GM12878 (cell line): ENCODE measurements around the gene BFSP2. TPM values are rescaled to one million over a fixed set of nuclear protein-coding genes. Genes with fewer than 3 reads are reported as not detected.

Source experiments
- ATAC-seq: fragments of 200-7000 bp; cut with Tn5 transposase; 3 replicates; pipeline ENCODE4 v1.9.1; 2020; ENCODE audit warnings: mild to moderate bottlenecking, moderate library complexity
- BruUV-seq: library from RNA; stranded (reverse); fragments of 400-500 nt; replicated peaks from 2 replicates; lab custom pipeline; 2021; lab: Mats Ljungman, UMichigan
- CTCF ChIA-PET: fragments of 300-600 bp; sonication (Branson Sonifier 250); formaldehyde crosslinking; extraction: SDS; loops from one replicate; lab custom pipeline; 2021; ENCODE audit warnings: inconsistent platforms; lab: Yijun Ruan, JAX
- POLR2A ChIA-PET: fragments of 350-600 bp; formaldehyde crosslinking; extraction: SDS; loops from one replicate; lab custom pipeline; 2021; ENCODE audit warnings: inconsistent platforms; lab: Charles Lee
- RAD21 ChIA-PET: fragments of 300-600 bp; sonication (Branson Sonifier 250); formaldehyde crosslinking; loops from one replicate; lab custom pipeline; 2023; ENCODE audit warnings: antibody characterized with exemption; ENCODE audit not compliant: unreplicated experiment; lab: Charles Lee
- SMC1A ChIA-PET: fragments of 300-600 bp; sonication (Branson Sonifier 250); formaldehyde crosslinking; loops from one replicate; lab custom pipeline; 2023; ENCODE audit not compliant: unreplicated experiment, uncharacterized antibody; lab: Charles Lee
- DNase-seq: peaks from one replicate; pipeline ENCODE4 v3.0.0-alpha.2; 2011; ENCODE audit warnings: low read depth, low spot score
- FAIRE-seq: peaks from 3 replicates; lab custom pipeline; 2011; peaks lifted over from hg19 to GRCh38; lab: Jason Lieb, UNC
- H2AFZ ChIP-seq: 2 replicates; pipeline ENCODE4 v1.6.0; 2011; ENCODE audit warnings: low read depth, low read length, control low read depth; ENCODE audit not compliant: control insufficient read depth
- H3K27ac ChIP-seq: 2 replicates; pipeline ENCODE4 v1.5.1; 2011; ENCODE audit warnings: control low read depth; ENCODE audit not compliant: control insufficient read depth, insufficient read depth
- H3K27me3 ChIP-seq, 2 experiments: replicated peaks in 1 of 2; 2 replicates each; pipeline versions ENCODE4 v1.6.0 to v1.6.1; 2011; ENCODE audit warnings: low read length in 1 of 2; ENCODE audit not compliant: control insufficient read depth in 2 of 2, insufficient read depth in 2 of 2
- H3K36me3 ChIP-seq, 2 experiments: 2 replicates each; pipeline ENCODE4 v1.5.1; 2011; ENCODE audit warnings: low read length in 1 of 2; ENCODE audit not compliant: control insufficient read depth in 2 of 2, insufficient read depth in 2 of 2
- H3K4me1 ChIP-seq: 2 replicates; pipeline ENCODE4 v1.6.1; 2011; ENCODE audit warnings: mild to moderate bottlenecking, low read length, moderate library complexity, mixed read lengths; ENCODE audit not compliant: control insufficient read depth, insufficient read depth
- H3K4me2 ChIP-seq: 2 replicates; pipeline ENCODE4 v1.6.0; 2011; ENCODE audit warnings: control low read depth; ENCODE audit not compliant: control insufficient read depth, insufficient read depth
- H3K4me3 ChIP-seq: fragments of 200-600 bp; sonication (generic); 2 replicates; pipeline ENCODE4 v1.5.1; 2016
- H3K79me2 ChIP-seq: 2 replicates; pipeline ENCODE4 v1.6.0; 2011; ENCODE audit warnings: low read length; ENCODE audit not compliant: control insufficient read depth, insufficient read depth
- H3K9ac ChIP-seq: 2 replicates; pipeline ENCODE4 v1.8.0; 2011; ENCODE audit warnings: low read length, control low read depth, mixed read lengths; ENCODE audit not compliant: control insufficient read depth, insufficient read depth
- H3K9me3 ChIP-seq: replicated peaks from 3 replicates; pipeline ENCODE4 v1.5.1; 2011; ENCODE audit warnings: mild to moderate bottlenecking, low read length; ENCODE audit not compliant: control insufficient read depth, insufficient read depth
- H4K20me1 ChIP-seq: 2 replicates; pipeline ENCODE4 v1.6.0; 2011; ENCODE audit not compliant: control insufficient read depth, insufficient read depth
- BHLHE40 ChIP-seq, 2 experiments: fragments of 450-650 bp in 1 of 2; IDR thresholded peaks; 2 replicates each; pipeline ENCODE4 v1.6.1; 2011 to 2017; ENCODE audit warnings: low read depth in 2 of 2, borderline replicate concordance in 1 of 2, improper control_type of control experiment in 1 of 2, low read length in 1 of 2, mild to moderate bottlenecking in 1 of 2
- ESRRA ChIP-seq: IDR thresholded peaks from 2 replicates; pipeline ENCODE4 v1.6.1; 2012; ENCODE audit warnings: mild to moderate bottlenecking, low read length, improper control_type of control experiment
- FOXK2 ChIP-seq: fragments of 450-650 bp; IDR thresholded peaks from 2 replicates; pipeline ENCODE4 v1.6.1; 2017; ENCODE audit warnings: mild to moderate bottlenecking, moderate library complexity
- HSF1 ChIP-seq: fragments of 150-350 bp; IDR thresholded peaks from 2 replicates; pipeline ENCODE4 v1.6.1; 2014; ENCODE audit warnings: mild to moderate bottlenecking, low read depth, low read length
- MAX ChIP-seq: IDR thresholded peaks from 2 replicates; pipeline ENCODE4 v1.6.1; 2012; ENCODE audit warnings: low read depth, low read length, improper control_type of control experiment
- SMAD5 ChIP-seq: IDR thresholded peaks from 2 replicates; pipeline ENCODE4 v1.6.1; 2016; ENCODE audit warnings: antibody characterized with exemption, low read depth
- SREBF1 ChIP-seq: IDR thresholded peaks from 2 replicates; pipeline ENCODE4 v1.6.1; 2012; ENCODE audit warnings: mild to moderate bottlenecking, low read length
- STAT1 ChIP-seq: fragments of 450-650 bp; conservative IDR thresholded peaks from 2 replicates; pipeline ENCODE4 v1.6.1; 2014; ENCODE audit warnings: antibody characterized with exemption, mild to moderate bottlenecking
- SUPT20H ChIP-seq: IDR thresholded peaks from 2 replicates; pipeline ENCODE4 v1.6.1; 2011; ENCODE audit warnings: low read depth, mild to moderate bottlenecking, low read length, moderate library complexity, borderline replicate concordance; ENCODE audit not compliant: control insufficient read depth
- ZNF217 ChIP-seq: fragments of 450-650 bp; IDR thresholded peaks from 2 replicates; pipeline ENCODE4 v1.6.1; 2017; ENCODE audit warnings: antibody characterized with exemption, mild to moderate bottlenecking
- WGBS: methylation state at CpG from one replicate; pipeline ENCODE4 v1.1.6; 2016; ENCODE audit warnings: low lambda C conversion rate; ENCODE audit not compliant: insufficient replicate concordance, insufficient coverage; ENCODE audit errors: missing lambda C conversion rate; 5-methylcytosine and 5-hydroxymethylcytosine counted together
- in situ Hi-C: fragments of 300-500 bp; cut with MboI; formaldehyde crosslinking; loops from 9 replicates; pipeline ENCODE4 v1.14.3; 2018; ENCODE audit warnings: mixed read lengths
- intact Hi-C: fragments of 100-400 bp; cut with micrococcal nuclease; formaldehyde crosslinking; loops from one replicate; pipeline ENCODE4 v1.14.2; 2022; ENCODE audit not compliant: unreplicated experiment
- polyA plus RNA-seq, 11 experiments: library from polyadenylated mRNA; depleted of rRNA in 4 of 11; unstranded in 6 of 11; stranded (reverse) in 5 of 11; fragments of >200 nt; fragmentation: Nextera tagmentation in 4 of 11; fragmentation: Illumina TruSeq in 1 of 11; extraction: Ambion mirVana in 4 of 11; extraction: Trizol in 1 of 11; gene quantifications; 1 replicate in 1 of 11; 2 replicates in 10 of 11; pipeline versions ENCODE4 v1.2.1 to v1.2.3, GENCODE V29; 2011 to 2016; ENCODE audit warnings: inconsistent platforms in 2 of 11, missing spikeins in 2 of 11, low read depth in 1 of 11
- total RNA-seq, 4 experiments: library from RNA; depleted of rRNA in 3 of 4; stranded (reverse); fragments of >200 nt in 3 of 4; fragmentation: Illumina TruSeq in 1 of 4; extraction: Trizol in 1 of 4; gene quantifications; 2 replicates each; pipeline versions ENCODE4 v1.2.1 to v1.2.3, GENCODE V29; 2013 to 2021

BFSP2 gene
- total and polyA plus RNA-seq, 10 of the 15 experiments (the other 5 are each of a cell fraction or from before 2014, with no cell fraction given), result 1.5 to 20.4 (median 7.3) TPM

- FAIRE-seq (no peak), ATAC-seq (no peak)
- CTCF ChIA-PET, result interaction anchor here (0.7 kb wide), 1 partner anchor 8 kb away, joined by 3 read pairs; no protein-coding TSS in a partner anchor
These were observed 32.5 kb upstream of the BFSP2 start for GRCh38 chr3:133367403-133367802.

More at GRCh38 chr3:133367403-133367802, 32.5 kb upstream of the BFSP2 start:
- ChIA-PET POLR2A (no interaction called here), SMC1A (no interaction called here), RAD21 (no interaction called here)
- Histone ChIP-seq H3K4me1 (no peaks in the 10 kb centered on the region), H4K20me1 (peaks cover 2% of the 10 kb centered on the region; the same call in 1 of the 2 replicates), H3K9me3 (no peaks in the 10 kb centered on the region), H3K79me2 (no peaks in the 10 kb centered on the region), H3K4me3 (no peak overlapping the region), H3K27me3 (no peaks in the 10 kb centered on the region; a peak in 1 of 4 replicates), H3K27ac (no peak overlapping the region), H3K4me2 (no peak overlapping the region), H2AFZ (no peak overlapping the region), H3K9ac (no peak overlapping the region), H3K36me3 (no peaks in the 10 kb centered on the region)
- TF ChIP-seq SMAD5 (no peak), HSF1 (no peak), BHLHE40 (IDR thresholded peaks at IDR 0.05; ENCODE audit: borderline replicate concordance in 1 of 2, low read depth in 2 of 2, low read length in 1 of 2) (no peak), STAT1 (no peak), ZNF217 (no peak), ESRRA (no peak), MAX (no peak), FOXK2 (no peak), SREBF1 (no peak), SUPT20H (no peak)
- intact Hi-C loops (no loop called here), in situ Hi-C loops (no loop called here)
- no TSS peak for BruUV-seq
- DNase-seq, result no peak
- 45% methylated on average over 3 of the region's 3 CpGs for WGBS
